Trophoblast cell (in vitro differentiated cells and primary cell): Measurements from ENCODE around the gene KRTAP12-1.

Experiments used
- DNase-seq, 2 donors: peaks; one replicate each; pipeline ENCODE4 v3.0.0-alpha.2; 2016
- H2AFZ ChIP-seq: 2 replicates; pipeline ENCODE4 v1.6.1; 2013; ENCODE audit warnings: low read length, moderate library complexity, mild to moderate bottlenecking; ENCODE audit not compliant: insufficient read depth, poor library complexity
- H2AK5ac ChIP-seq: 2 replicates; pipeline ENCODE4 v1.6.1; 2013; ENCODE audit warnings: mild to moderate bottlenecking, low read length
- H2BK120ac ChIP-seq: 2 replicates; pipeline ENCODE4 v1.6.1; 2013; ENCODE audit warnings: low read length, mild to moderate bottlenecking, moderate library complexity; ENCODE audit not compliant: insufficient read depth, poor library complexity
- H2BK12ac ChIP-seq: 2 replicates; pipeline ENCODE4 v1.6.1; 2013; ENCODE audit warnings: mild to moderate bottlenecking, low read length, moderate library complexity
- H2BK5ac ChIP-seq: 2 replicates; pipeline ENCODE4 v1.6.1; 2013; ENCODE audit warnings: low read length, low read depth, moderate library complexity, mild to moderate bottlenecking; ENCODE audit not compliant: poor library complexity
- H3K14ac ChIP-seq: 2 replicates; pipeline ENCODE4 v1.6.1; 2013; ENCODE audit warnings: mild to moderate bottlenecking, low read length
- H3K18ac ChIP-seq: 2 replicates; pipeline ENCODE4 v1.6.1; 2013; ENCODE audit warnings: mild to moderate bottlenecking, low read length
- H3K23ac ChIP-seq: 2 replicates; pipeline ENCODE4 v1.6.1; 2013; ENCODE audit warnings: low read length
- H3K27ac ChIP-seq: 2 replicates; pipeline ENCODE4 v1.5.1; 2013; ENCODE audit warnings: low read depth, mild to moderate bottlenecking, inconsistent platforms, low read length, moderate library complexity
- H3K27me3 ChIP-seq: 2 replicates; pipeline ENCODE4 v1.6.1; 2013; ENCODE audit warnings: inconsistent platforms, mild to moderate bottlenecking, low read length, moderate library complexity; ENCODE audit not compliant: insufficient read depth
- H3K36me3 ChIP-seq, 2 experiments: 1 replicate in 1 of 2; 2 replicates in 1 of 2; pipeline ENCODE4 v1.6.1; 2013; ENCODE audit warnings: low read length in 2 of 2, mild to moderate bottlenecking in 2 of 2, moderate library complexity in 1 of 2; ENCODE audit not compliant: insufficient read depth in 2 of 2, control insufficient read depth in 1 of 2
- H3K4ac ChIP-seq: 2 replicates; pipeline ENCODE4 v1.6.1; 2013; ENCODE audit warnings: low read depth, mild to moderate bottlenecking, low read length, moderate library complexity
- H3K4me1 ChIP-seq, 2 experiments: 1 replicate in 1 of 2; 2 replicates in 1 of 2; pipeline ENCODE4 v1.6.1; 2013; ENCODE audit warnings: low read length in 2 of 2, mild to moderate bottlenecking in 2 of 2, moderate library complexity in 1 of 2; ENCODE audit not compliant: insufficient read depth in 2 of 2, control insufficient read depth in 1 of 2
- H3K4me2 ChIP-seq: 2 replicates; pipeline ENCODE4 v1.6.1; 2013; ENCODE audit warnings: inconsistent platforms, mild to moderate bottlenecking, low read length, moderate library complexity
- H3K4me3 ChIP-seq: 2 replicates; pipeline ENCODE4 v1.5.1; 2013; ENCODE audit warnings: mild to moderate bottlenecking, low read depth, low read length, inconsistent platforms
- H3K79me1 ChIP-seq: one replicate; pipeline ENCODE4 v1.6.1; 2013; ENCODE audit warnings: low read length
- H3K79me2 ChIP-seq: 2 replicates; pipeline ENCODE4 v1.6.1; 2013; ENCODE audit warnings: low read length, mild to moderate bottlenecking; ENCODE audit not compliant: control insufficient read depth, insufficient read depth, poor library complexity
- H3K9ac ChIP-seq: 2 replicates; pipeline ENCODE4 v1.6.1; 2013; ENCODE audit warnings: mild to moderate bottlenecking, low read length
- H3K9me3 ChIP-seq: 2 replicates; pipeline ENCODE4 v1.6.1; 2013; ENCODE audit warnings: low read depth, mild to moderate bottlenecking, control low read depth, inconsistent platforms, low read length; ENCODE audit not compliant: insufficient read depth
- H4K12ac ChIP-seq: 2 replicates; pipeline ENCODE4 v1.6.1; 2013; ENCODE audit warnings: low read depth, mild to moderate bottlenecking, low read length, moderate library complexity
- H4K8ac ChIP-seq: 2 replicates; pipeline ENCODE4 v1.6.1; 2013; ENCODE audit warnings: low read depth, mild to moderate bottlenecking, low read length, moderate library complexity
- H4K91ac ChIP-seq: one replicate; pipeline ENCODE4 v1.6.1; 2013; ENCODE audit warnings: low read depth, mild to moderate bottlenecking, low read length, moderate library complexity
- WGBS: extraction: QIAGEN DNeasy Blood & Tissue Kit; methylation state at CpG from one replicate; pipeline ENCODE4 v1.1.7; 2013; ENCODE audit warnings: missing lambda C conversion rate; ENCODE audit not compliant: insufficient read length, insufficient coverage; ENCODE audit errors: extremely low coverage; 5-methylcytosine and 5-hydroxymethylcytosine counted together

KRTAP12-1 gene

GRCh38 chr21:44650265-44650972 is 31.5 kb downstream of the KRTAP12-1 start:
- Histone ChIP-seq H3K4me1 (no peaks in the 10 kb centered on the region), H2BK120ac (no peak overlapping the region), H3K4ac (no peak overlapping the region), H3K23ac (no peak overlapping the region), H3K4me3 (no peak overlapping the region), H3K27me3 (no peaks in the 10 kb centered on the region), H3K4me2 (no peak overlapping the region), H3K79me1 (no peaks in the 10 kb centered on the region), H3K79me2 (no peaks in the 10 kb centered on the region), H2BK12ac (no peak overlapping the region), H4K91ac (no peak overlapping the region), H2AK5ac (no peak overlapping the region), H4K8ac (no peak overlapping the region), H2AFZ (no peak overlapping the region), H2BK5ac (no peak overlapping the region), H3K9ac (no peak overlapping the region), H3K36me3 (no peaks in the 10 kb centered on the region), H3K27ac (no peak overlapping the region), H3K18ac (no peak overlapping the region), H3K14ac (no peak overlapping the region), H3K9me3 (peaks cover 8% of the 10 kb centered on the region), H4K12ac (no peak overlapping the region)
- no peak for DNase-seq
- no CpG with 5 or more reads among the region's 20 CpGs for WGBS

DNA sequence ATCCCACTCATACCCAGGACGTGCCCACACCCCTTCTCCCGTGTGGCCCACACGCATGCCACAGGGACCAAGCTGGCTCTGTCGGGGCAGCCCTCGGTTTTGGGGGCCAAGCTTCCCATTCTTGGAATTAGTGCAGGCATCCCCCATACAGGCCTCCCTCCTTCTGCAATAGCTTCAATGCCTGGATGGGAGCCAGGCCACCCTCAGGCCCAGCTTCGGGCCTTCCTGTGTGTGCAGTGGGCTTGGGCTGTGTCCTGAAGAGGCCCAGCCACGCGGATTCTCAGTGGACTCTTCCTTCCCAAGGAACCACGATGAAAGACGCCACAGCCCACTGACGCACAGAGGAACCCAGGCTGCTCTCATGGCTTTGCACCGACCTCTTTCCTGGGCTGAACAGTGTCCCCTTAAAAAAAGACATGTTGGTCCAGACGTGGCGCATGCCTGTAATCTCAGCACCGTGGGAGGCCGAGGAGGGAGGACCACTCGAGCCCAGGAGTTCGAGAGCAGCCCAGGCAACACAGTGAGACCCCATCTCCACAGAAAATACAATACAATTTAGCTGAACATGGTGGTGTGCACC is 32.4 kb downstream of the KRTAP12-1 start:
- H3K4me1 ChIP-seq: no peaks in the 10 kb centered on the region
- no peak overlapping the region for H3K9ac ChIP-seq
- H3K79me1 ChIP-seq: no peaks in the 10 kb centered on the region
- no peak overlapping the region for H2AFZ ChIP-seq
- H3K14ac ChIP-seq: no peak overlapping the region
- H3K79me2 ChIP-seq: no peaks in the 10 kb centered on the region
- H3K4ac ChIP-seq: no peak overlapping the region
- no CpG with 5 or more reads among the region's 18 CpGs for WGBS
- no peak for DNase-seq
- H3K36me3 ChIP-seq: no peaks in the 10 kb centered on the region
- H3K27ac ChIP-seq: no peak overlapping the region
- no peak overlapping the region for H3K4me2 ChIP-seq
- H2BK120ac ChIP-seq: no peak overlapping the region
- H3K9me3 ChIP-seq: peaks cover 7% of the 10 kb centered on the region
- H3K18ac ChIP-seq: no peak overlapping the region
- H2BK12ac ChIP-seq: no peak overlapping the region
- no peak overlapping the region for H2AK5ac ChIP-seq
- H4K91ac ChIP-seq: no peak overlapping the region
- no peaks in the 10 kb centered on the region for H3K27me3 ChIP-seq
- no peak overlapping the region for H4K8ac ChIP-seq
- no peak overlapping the region for H3K4me3 ChIP-seq
- H2BK5ac ChIP-seq: no peak overlapping the region
- H4K12ac ChIP-seq: no peak overlapping the region
- no peak overlapping the region for H3K23ac ChIP-seq

DNA sequence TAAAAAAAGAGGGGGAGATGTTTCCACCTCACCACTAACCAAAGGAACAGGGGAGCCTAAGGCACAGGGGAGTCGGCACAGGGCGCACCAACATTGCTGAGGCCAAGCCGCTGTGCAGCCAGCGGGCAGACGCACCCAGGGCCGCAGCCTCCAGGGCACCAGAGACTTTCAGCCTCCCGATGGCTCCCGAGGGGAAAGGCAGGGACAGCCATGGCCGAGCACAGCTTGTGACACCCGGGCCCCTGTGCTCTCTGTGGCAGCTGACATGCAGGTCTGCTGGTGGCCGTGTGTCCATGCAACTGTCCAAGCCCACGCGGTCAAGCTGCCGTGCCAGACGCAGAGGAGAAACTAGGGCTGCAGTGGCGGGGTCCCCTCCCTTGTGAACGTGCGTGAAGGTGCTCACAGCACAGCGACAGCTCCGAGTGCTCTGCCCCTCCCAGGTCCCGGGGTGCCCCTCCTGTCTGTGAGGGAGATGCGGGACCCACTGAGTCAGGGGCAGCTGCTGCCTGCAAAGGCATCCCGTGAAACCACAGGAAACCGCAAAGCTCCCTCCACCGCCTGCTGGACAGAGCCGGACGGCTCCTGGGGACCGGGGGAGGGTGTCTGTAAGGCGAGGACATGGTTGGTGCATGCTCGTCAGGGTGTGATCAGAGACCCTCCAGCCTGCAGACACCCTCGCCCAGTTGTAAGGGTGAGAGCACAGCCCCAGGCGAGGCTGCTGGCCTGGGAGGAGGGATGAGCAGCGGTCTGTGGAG is 33.2 kb downstream of the KRTAP12-1 start:
- Histone ChIP-seq H3K36me3 (no peaks in the 10 kb centered on the region), H3K23ac (no peak overlapping the region), H2BK12ac (no peak overlapping the region), H3K4me2 (no peak overlapping the region), H3K4ac (no peak overlapping the region), H2AFZ (no peak overlapping the region), H3K27me3 (no peaks in the 10 kb centered on the region), H3K9ac (no peak overlapping the region), H3K9me3 (peaks cover 7% of the 10 kb centered on the region), H4K8ac (no peak overlapping the region), H3K79me2 (no peaks in the 10 kb centered on the region), H4K12ac (no peak overlapping the region), H3K4me1 (no peaks in the 10 kb centered on the region), H2AK5ac (no peak overlapping the region), H2BK120ac (no peak overlapping the region), H4K91ac (no peak overlapping the region), H3K4me3 (no peak overlapping the region), H3K18ac (no peak overlapping the region), H3K79me1 (no peaks in the 10 kb centered on the region), H3K27ac (no peak overlapping the region), H2BK5ac (no peak overlapping the region), H3K14ac (no peak overlapping the region)
- no peak for DNase-seq
- no CpG with 5 or more reads among the region's 33 CpGs for WGBS

DNA sequence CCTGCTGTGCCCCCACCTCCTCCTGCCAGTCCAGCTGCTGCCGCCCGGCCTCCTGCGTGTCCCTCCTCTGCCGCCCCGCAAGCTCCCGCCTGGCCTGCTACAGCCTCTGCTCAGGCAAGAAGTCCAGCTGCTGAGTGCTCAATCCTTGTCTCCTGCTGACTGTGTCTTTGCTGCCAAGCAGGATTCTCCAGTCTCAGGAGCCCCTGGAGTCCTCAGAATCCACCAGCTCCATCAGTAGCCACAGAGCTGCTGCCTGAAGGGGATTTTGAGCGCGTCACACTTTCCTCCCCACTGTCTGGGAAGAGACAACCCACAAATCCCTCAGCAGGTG is 34.8 kb downstream of the KRTAP12-1 start:
- H2BK120ac ChIP-seq: no peak overlapping the region
- H3K9me3 ChIP-seq: peaks cover 5% of the 10 kb centered on the region
- no peak overlapping the region for H3K18ac ChIP-seq
- H3K36me3 ChIP-seq: no peaks in the 10 kb centered on the region
- H4K91ac ChIP-seq: no peak overlapping the region
- no peak overlapping the region for H3K4me2 ChIP-seq
- no peak overlapping the region for H3K4me3 ChIP-seq
- H4K12ac ChIP-seq: no peak overlapping the region
- no CpG with 5 or more reads among the region's 8 CpGs for WGBS
- H3K9ac ChIP-seq: no peak overlapping the region
- DNase-seq: no peak
- H3K79me1 ChIP-seq: no peaks in the 10 kb centered on the region
- no peak overlapping the region for H2AK5ac ChIP-seq
- no peak overlapping the region for H3K4ac ChIP-seq
- no peak overlapping the region for H2BK12ac ChIP-seq
- H3K4me1 ChIP-seq: no peaks in the 10 kb centered on the region
- H3K79me2 ChIP-seq: no peaks in the 10 kb centered on the region
- H3K14ac ChIP-seq: no peak overlapping the region
- no peak overlapping the region for H3K23ac ChIP-seq
- H3K27ac ChIP-seq: no peak overlapping the region
- no peak overlapping the region for H2AFZ ChIP-seq
- H2BK5ac ChIP-seq: no peak overlapping the region
- H3K27me3 ChIP-seq: no peaks in the 10 kb centered on the region
- no peak overlapping the region for H4K8ac ChIP-seq
